GM18951 (cell line): ENCODE data around the gene TMEM86B.

Experiments used
- POLR2A ChIP-seq: IDR thresholded peaks from 4 replicates; pipeline ENCODE4 v1.6.1; 2011; ENCODE audit warnings: mild to moderate bottlenecking; ENCODE audit not compliant: insufficient read length, insufficient read depth; ENCODE audit errors: extremely low read depth
- in situ Hi-C: fragments of 300-500 bp; cut with MboI; formaldehyde crosslinking; loops from one replicate; pipeline ENCODE4 v1.12.0; 2022; ENCODE audit warnings: low sequenced_read_pairs, mixed read lengths, inconsistent platforms; ENCODE audit not compliant: unreplicated experiment

Gene TMEM86B

DNA sequence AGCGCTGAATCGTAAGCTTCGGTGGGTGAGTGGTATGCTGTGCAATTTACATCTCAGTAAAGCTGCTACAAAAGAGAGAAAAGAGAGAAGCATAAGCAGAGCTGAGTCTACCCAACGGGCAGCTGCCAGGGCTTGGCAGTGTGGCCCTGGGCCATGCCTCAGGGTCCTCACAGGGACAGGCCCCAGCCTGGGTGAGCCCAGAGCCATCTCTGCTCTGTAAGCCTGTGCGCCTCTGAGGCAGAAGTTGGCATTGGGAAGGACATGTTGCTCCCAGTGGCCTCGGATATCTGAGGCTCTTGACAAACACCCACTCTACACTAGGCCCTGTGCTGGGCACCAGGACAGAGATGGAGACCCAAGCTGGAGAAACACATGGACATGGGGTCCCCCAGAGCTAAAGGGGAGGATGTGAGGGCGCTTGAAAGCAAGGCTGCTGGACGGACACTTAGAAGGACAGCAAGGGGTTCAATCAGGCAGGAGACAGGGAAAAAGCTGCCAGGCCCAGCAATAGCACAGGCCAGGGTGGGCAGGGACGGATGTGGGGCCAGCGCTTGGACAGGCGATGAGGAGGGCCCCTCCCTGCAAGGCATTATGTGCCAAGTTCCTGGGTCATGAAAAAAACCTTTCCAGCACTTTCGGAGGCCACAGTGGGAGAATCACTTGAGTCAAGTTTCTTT, 15.6 kb upstream of the TMEM86B start:
- in situ Hi-C loops, result no loop called here
- no peak for TF ChIP-seq POLR2A

DNA sequence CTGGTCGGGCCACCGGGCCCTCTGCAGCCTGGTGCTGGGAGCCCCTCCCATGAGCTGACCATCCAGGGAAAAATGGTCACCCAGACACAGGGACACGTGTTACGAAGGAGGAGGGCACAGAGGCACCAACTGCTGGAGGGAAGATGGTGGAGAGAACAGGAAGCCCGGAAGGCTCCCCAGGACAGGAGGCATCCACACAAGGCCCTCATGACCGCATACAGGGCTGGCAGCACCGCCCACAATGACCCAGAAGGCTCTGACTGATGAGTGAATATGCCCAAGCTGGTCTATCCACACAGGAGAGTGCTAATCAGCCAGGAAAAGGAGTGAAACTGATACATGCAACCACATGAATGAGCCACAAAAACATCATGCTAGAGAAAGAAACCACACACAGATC, 14.0 kb upstream of the TMEM86B start:
- in situ Hi-C loops, result no loop called here
- TF ChIP-seq POLR2A, result no peak

DNA sequence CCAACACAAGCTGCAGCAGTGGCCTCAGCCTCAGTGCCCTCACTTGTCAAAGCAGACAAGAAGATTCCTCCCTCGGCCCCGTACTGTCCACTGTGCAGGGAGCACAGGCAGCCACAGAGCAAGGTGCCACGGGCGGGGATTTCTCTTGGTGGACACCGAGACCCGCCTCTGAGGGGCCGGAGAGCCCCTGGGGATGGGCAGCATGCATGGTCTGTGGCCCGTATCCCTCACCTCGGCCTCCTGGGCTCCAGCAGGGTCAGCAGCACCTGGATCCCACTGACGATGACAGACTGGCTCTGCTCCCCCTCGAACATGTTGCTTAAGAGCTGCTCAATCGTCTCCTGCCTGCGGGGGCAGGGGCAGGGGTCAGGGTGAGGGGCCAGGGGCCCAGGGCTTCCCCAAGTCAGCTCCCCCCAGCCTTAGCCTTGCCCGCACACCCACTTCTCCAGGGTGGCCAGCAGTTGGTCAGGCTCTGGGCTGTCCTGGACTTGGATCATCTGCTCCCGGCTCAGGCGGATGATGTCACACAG, 13.4 kb upstream of the TMEM86B start:
- in situ Hi-C loops, result no loop called here
- no peak for TF ChIP-seq POLR2A

DNA sequence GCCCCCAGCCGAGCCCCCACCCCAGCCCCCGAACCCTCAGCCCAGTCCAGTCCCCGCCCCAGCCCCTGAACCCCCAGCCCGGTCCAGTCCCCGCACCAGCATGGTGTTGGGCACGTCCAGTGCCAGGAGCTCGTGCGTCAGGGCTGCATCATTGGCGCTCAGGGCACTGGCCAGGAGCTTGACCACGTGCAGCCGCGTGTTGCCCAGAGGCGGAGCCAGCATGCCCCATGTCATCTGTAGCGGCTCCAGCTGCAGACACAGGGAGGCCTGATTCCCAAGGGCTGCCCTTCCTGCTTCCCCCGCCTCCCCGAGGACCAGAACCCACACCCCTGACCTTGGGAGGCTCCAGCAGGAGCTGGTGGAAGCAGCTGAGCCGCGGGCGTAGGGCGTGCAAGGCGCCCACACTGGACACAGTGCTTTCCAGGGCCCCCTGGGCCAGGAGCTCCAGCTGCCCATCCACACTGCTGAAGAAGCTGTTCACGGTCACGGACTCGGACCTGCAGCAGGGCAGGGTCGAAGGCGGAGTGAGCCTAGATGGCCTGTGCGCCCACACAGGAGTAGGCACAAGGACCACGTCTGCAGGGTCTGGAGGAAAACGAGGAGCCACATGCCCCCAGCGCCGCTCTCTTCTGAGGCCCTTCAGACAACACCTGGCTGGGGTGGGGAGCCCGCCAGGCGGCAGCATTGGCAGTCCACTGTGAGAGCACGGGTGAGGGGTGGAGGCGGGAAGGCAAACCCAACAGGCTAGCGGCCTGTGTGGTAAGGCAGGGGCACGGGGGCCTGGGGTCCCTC, 12.8 kb upstream of the TMEM86B start:
- no peak for TF ChIP-seq POLR2A
- in situ Hi-C loops, result no loop called here

DNA sequence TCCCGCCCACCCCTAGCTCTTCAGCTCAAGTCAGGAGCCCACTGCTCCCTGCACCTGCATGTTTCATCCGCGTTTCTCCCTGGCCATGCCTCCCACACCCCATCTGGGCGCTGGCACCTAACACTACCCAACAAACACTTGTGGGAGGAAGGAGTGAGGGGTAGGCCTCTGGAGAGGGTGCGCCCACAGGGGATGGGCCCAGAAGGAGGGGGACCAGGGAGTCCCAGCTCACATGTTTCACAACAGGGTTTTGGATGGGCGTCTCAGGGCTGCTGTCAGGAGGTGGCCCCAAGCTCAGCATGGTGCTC, 12.1 kb upstream of the TMEM86B start:
- in situ Hi-C loops, result no loop called here
- no peak for TF ChIP-seq POLR2A

DNA sequence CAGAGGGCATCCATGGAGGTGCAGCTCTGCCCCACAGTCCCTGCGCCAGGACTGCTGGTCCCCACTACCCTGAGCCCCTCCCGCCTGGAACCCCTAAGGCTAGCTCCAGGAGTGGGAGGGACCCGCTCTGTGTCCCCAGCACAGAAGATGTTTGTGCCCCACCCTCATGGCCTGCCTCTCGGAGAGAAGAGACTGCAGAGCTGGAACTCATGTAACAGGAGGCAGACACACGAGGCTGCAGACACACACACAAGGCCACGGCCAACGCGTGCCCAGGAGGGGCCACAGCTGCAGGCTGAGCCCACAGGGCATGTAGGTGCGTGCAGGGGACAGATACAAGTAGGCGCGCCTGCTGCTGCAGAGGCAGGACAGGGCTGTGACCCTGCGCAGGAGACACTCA, 10.4 kb upstream of the TMEM86B start:
- TF ChIP-seq POLR2A, result no peak
- in situ Hi-C loops, result no loop called here

DNA sequence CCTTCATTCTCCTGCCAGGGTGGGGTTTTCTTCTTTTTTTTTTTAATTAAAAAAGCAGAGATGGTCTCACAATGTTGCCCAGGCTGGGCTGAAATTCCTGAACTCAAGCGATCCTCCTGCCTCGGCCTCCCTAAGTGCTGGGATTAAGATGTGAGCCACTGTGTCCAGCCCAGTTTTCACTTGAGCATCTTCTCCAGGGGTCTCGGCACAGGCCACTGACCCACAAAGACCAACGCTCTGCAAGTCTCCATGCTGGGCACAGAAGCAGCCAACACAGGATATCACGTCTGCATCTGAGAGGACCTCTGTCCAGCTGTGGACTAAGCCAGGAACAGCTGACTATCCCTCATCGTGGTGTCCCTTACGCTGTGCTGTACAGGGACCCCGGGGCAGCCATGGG, 9.5 kb upstream of the TMEM86B start:
- in situ Hi-C loops, result no loop called here
- TF ChIP-seq POLR2A, result no peak

DNA sequence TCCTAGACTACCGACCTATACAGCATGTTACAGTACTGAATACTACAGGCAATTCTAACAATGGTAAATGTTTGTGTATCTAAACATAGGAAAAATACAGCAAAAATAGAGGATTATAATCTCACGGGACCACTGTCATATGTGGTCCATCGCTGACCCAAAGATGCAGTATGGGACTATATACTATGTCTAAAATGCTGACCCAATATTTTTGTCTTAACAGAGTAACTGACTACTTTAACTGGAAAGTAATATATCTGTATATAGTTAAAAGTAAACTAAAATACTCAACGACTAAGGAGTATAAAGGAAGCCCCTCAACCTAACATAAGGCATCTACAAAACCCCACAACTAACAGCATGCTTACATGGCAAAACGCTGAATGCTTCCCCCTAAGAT, 4.4 kb upstream of the TMEM86B start:
- TF ChIP-seq POLR2A, result no peak
- in situ Hi-C loops, result no loop called here

DNA sequence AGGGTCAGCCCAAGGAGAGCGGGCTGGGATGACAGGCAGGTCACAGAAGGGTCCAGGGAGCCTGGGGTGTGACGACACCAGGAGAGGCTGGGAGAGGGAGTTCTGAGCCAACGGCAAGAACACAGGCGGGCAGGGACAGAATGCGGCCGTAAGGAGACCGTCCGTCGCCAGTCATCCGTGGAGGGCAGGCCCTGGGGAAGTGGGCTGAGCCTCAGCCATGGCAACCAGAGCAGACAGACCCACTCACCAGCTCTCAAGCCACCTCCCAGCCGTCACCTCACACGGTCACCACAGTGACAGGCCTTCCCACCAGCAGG, 3.7 kb upstream of the TMEM86B start:
- TF ChIP-seq POLR2A, result no peak
- in situ Hi-C loops, result no loop called here

DNA sequence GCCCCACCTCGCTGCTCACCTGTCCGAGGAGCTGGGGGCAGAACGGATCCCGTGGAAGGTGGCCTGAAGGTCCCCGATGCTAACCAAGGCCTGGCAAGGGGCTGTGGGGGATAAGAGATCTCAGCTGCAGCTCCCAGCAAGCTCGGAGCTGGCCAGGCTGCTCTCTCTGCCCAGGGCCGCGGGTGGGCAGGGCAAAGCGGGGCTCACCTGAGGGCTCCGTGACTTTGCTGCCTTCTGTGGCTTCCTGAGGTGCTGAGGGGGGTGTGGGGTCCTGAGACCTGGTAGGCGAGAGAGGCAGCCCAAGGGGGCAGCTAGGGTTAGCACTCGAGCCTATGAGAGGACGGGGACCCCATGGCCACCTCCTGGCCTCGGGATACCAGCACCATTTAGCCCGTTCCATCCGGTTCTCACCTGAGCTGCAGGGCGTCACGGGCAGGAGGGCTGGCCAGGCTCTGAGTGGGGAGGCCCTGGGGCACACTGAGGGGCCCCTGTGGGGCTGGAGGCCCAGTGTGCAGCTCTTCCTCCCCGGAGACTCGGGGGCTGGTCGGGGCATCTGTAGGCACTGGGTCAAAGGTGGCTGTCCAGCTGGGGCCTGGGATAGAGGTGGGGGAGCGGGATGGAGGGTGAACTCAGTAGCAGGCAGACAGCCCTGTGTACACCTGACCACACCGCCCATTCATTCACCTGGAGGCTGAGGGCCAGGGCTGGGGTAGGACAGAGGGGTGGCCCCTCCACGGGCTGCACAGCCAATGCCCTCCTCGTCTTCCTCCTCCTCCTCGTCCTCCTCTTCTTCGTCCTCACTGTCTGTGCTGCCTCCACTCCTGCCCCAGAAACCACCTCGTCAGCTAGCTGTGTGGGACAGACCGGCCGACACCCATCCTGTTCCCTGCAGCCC, 3.1 kb upstream of the TMEM86B start:
- in situ Hi-C loops, result no loop called here

DNA sequence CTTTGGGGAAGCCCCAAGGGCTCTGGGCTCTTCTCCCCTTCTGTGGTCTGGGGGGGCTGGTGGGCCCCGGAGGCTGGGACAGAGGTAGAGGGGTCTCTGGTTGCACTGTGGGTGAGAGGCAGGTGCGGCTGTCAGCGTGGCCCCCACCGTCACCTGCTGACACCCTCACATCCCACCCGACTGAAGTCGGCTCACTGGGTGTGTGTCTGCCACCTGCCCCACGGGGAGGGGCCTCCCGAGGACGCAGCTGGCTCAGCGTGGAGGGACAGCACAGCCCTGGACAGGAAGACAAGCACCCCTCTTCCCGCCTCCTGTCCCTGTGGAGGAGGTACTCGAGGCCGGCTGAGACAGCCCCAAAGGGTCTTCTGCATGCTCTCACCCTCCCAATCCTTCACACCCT, 2.2 kb upstream of the TMEM86B start:
- TF ChIP-seq POLR2A, result no peak
- in situ Hi-C loops, result no loop called here

More for the DNA sequence above, 3.1 kb upstream of the TMEM86B start:
- TF ChIP-seq POLR2A, result no peak

DNA sequence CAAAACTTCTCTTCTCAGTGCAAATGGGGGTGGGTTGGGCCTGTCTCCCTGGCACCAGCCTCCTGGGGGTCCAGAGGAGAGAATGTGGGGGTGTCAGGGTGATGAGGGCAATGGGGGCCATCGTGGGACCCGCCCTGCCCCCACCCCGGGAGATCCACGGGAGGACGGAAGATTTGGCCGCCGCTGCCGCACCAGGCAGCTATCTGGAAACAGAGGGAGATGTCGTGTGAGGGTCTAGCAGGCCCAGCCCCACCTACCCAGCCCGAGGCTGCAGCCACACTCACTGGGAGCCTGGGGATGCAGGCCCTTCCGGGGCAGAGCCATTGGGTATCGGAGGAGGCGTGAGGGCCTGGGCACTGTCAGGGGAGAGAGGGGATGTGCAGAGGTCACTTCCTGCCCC, 1.8 kb upstream of the TMEM86B start:
- in situ Hi-C loops, result no loop called here
- TF ChIP-seq POLR2A, result no peak

DNA sequence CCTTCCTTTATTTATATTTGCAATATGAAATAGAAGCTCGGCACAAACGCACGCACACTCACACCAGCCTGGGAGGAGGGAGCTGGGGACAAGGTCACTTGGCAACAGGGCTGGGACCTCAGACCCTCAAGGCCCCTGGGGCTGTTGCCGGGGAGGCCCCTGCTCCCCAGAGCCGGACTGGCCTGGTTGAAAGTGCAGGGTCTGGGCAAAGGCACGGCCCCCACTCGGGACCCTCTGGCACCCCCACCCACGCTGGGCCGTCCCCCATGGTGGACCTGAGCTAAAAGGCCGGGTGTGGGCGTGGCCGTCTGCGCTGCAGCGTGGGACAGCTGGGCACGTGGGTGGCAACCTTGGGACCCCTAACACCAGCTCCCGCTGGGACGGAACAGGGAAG, 1.2 kb upstream of the TMEM86B start:
- in situ Hi-C loops, result no loop called here
- no peak for TF ChIP-seq POLR2A
